GM21529 (cell line): ENCODE data around the gene IFI44L.

ENCODE experiments used
- ATAC-seq: cut with Tn5 transposase; IDR thresholded peaks from one replicate; pipeline ENCODE4 v1.9.1; 2021; ENCODE audit not compliant: unreplicated experiment

The IFI44L gene

GRCh38 chr1:78619803-78620579 is at the start of gene IFI44L:
Gene IFI44L, plus strand, starts transcription at chr1:78620448. Its CDS starts 7,468 bp downstream, at chr1:78627916.
- ATAC-seq, result peak; percentile 49

DNA sequence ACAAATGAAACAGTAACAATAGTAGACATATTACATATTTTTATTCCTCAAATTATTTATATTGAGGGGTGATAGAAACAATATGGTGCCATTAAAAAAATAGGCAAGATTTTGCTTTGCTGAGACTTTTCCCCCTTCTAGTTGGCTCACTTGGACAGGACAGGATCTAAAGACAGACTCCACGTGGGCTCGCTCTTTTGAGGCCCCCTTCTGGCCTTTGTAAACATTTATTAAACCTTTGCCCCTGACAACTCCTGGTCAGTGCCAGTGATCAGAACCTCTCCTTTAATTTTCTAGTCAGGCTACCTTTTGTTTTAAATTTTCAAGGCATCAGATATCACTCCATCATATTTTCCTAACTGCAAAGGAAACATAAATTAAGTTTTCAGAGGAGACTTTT is 49.7 kb upstream of the IFI44L start:
- ATAC-seq, result no peak

GRCh38 chr1:78577257-78578100 is 42.8 kb upstream of the IFI44L start:
- no peak for ATAC-seq

- no peak for ATAC-seq
Observed at GRCh38 chr1:78586572-78586971, 33.7 kb upstream of the IFI44L start.

GRCh38 chr1:78587211-78587610 is 33.0 kb upstream of the IFI44L start:
- no peak for ATAC-seq

DNA sequence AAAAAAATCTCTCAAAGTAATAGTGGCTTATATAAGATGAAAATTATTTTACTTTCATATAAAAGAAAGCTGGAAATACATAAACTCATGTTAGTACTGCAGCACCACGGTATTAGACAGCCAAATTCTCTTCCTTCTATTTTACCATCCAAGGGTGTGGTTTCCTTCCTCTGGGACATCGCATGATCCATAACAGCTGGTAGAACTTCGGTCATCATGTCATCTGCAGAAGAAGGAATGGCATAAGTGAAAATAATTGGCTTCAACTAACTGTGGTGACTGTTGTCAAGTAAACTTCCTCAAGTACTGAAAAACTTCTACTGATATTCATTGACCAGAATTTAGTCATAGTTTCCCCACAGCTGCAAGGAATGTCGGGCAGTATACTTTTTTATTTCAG is 28.3 kb upstream of the IFI44L start:
- no peak for ATAC-seq

DNA sequence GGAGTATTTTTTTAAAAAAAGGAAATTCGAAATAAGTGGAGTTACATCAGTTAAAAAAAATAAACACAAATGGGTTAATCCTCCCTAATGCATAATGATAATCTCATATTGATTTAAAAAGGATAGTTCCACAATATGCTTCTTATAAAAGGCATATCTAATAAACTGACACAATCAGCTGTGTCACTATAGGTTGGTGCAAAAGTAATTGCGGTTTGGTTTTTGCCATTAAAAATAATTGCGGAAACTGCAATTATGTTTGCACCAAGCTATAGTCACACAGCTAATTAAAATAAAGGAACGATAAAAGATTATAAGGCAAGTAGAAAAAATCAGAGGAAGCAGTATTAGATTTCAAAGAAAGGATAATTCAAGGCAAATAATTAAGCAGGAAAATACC is 21.0 kb upstream of the IFI44L start:
- ATAC-seq, result no peak

DNA sequence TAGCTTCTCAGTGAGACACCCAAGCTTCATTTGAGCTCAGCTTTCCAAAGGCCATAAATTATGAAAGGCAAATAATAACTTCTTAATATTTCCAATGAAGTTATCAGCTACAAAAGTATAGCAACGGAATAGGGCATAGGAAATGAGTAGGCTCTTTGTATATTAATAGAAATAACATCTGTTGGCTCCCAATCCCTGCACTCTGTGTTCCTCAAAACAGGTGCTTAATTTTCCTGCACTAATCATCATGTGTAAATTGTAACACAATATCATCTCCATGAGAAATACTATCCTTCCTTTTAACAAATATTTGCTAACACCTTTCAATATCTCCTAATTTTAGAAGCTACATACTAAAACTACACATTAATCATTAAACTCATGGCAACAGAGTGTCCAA is 19.2 kb upstream of the IFI44L start:
- no peak for ATAC-seq

- no peak for ATAC-seq
Observed at GRCh38 chr1:78603206-78603605, 17.0 kb upstream of the IFI44L start.

GRCh38 chr1:78604643-78605042 is 15.6 kb upstream of the IFI44L start:
- no peak for ATAC-seq

DNA sequence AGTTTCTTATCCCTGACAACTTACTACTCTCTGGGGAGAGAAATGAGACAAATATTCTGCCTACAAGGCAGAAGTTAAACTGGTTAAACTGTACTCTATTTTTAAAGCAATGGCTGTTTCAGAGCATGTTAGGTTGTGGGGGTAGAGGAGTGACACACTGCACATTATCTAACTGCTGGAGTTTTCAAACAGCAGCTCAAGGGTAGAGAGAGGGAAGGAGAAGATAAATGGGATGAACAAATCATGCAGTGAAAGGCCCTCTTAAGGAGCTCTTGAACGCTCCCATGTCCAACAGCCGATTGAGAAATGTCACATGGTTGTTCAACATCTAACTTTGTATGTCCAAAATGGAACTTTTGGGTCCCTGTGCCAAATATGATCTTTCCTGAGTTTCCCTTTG is 14.0 kb upstream of the IFI44L start:
- no peak for ATAC-seq

DNA sequence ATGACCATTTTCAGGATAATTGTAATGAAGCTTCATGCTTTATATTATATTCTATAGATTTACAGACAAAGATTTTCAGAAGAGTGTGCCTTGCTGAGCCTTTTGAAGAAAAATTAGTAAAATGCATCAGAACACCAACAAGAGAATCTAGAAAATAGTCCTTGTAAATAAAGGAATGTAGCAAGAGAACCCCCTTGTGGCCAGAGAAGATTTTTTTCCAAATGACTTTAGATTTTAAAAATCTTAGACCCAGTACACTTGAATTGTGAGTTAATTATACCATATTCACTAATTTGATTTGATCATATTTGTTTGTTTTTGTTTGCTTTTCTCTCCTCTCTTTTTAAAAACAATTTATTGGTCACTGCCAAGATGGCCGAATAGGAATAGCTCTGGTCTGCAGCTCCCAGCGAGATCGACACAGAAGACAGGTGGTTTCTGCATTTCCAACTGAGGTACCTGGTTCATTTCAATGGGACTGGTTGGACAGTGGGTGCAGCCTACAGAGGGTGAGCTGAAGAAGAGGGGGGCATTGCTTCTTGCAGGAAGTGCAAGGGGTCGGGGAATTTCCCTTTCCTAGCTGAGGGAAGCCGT is 12.8 kb upstream of the IFI44L start:
- ATAC-seq, result no peak

- no peak for ATAC-seq
Observed at GRCh38 chr1:78607944-78608343, 12.3 kb upstream of the IFI44L start.

DNA sequence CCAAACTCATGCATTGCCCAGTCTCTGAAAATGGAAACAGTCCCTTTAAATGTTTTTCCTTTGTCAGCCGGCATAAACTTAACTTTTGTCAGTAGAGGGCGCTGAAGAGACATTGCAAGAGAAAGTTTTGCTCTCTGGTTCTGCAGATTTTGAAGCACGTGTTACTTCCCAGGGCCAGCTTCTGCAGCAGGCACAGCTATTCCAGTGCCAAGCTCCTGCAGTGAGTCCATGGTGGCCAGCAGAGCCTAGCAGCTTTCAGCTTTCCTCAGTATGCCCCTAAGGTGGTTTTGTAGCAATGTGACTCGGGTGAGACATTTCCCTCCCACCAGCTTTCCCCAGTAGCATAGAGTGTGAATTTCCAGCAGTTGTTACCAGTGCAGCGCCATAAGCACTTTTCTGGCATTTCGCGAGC is 2.6 kb upstream of the IFI44L start:
- peak; percentile 46 for ATAC-seq

DNA sequence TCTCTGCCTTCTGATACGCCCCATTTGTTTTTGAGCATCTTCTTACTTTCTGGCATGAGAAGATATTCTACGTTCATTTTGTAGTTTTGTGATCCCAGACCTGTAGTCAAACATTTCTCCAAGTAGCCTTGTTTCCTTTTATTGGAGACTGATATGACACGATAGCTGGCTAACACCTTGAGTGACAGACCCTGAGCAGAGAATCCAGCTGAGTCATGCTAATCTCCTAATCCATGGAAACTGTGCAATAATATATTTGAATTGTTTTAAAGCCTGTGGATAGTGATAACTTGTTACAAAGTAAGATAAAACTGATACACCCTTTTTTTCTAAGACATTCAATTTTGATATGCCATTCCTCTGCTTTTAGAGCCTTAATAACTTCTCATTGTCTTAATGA is 1.2 kb upstream of the IFI44L start:
- ATAC-seq, result no peak

GRCh38 chr1:78619446-78619802 is 824 bp upstream of the IFI44L start:
- ATAC-seq, result peak; percentile 7

DNA sequence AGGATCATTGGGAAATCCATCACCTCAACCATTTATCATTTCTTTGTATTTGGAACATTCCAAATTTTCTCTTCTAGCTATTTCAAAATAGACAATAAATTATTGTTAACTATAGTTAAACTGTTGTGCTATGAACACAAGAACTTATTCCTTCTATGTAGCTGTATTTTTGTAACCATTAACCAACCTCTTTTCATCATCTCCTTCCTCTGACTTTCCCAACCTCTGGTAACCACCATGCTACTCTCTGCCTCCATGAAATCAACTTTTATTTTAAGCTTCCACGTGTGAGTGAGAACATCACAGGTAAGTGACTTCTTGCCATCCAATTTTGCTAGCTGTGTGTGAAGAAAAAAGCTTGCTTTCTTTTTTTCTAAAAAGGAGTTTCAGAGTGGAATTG is 418 bp downstream of the IFI44L start:
- peak; percentile 20 for ATAC-seq

DNA sequence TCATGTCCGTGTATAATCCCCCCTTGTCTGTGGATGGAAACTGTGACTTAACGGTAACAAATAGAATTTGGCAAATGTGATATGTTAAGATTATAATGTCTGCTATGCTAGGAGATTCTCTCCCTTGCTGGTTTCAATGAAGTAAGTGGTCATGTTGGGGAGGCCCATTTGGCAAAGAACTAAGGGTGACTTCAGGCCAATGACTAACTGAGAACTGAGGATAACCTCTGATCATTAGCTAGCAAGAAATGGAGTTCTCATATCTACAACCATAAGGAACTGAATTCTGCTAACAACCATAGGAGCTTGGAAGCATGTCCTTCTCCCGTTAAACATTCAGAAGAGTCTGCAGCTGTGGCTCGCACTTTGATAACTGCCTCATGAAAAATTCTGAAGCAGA is 2.3 kb downstream of the IFI44L start:
- ATAC-seq, result no peak

DNA sequence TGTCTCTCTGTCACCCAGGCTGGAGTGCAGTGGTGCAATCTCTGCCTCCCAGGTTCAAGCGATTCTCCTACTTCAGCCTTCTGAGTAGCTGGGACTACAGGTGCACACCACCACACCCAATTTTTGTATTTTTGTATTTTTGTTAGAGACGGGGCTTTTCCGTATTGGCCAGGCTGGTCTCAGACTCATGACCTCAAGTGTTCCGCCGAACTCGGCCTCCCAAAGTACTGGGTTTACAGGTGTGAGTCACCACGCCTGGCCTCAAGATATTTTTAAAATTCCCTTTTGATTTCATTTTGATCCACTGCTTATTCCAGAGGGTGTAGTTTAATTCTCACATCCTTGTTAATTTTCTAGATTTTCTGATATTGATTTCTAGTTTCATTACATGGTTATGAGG is 3.8 kb downstream of the IFI44L start:
- no peak for ATAC-seq

- no peak for ATAC-seq
Observed at GRCh38 chr1:78627321-78627720, 7.1 kb downstream of the IFI44L start.

DNA sequence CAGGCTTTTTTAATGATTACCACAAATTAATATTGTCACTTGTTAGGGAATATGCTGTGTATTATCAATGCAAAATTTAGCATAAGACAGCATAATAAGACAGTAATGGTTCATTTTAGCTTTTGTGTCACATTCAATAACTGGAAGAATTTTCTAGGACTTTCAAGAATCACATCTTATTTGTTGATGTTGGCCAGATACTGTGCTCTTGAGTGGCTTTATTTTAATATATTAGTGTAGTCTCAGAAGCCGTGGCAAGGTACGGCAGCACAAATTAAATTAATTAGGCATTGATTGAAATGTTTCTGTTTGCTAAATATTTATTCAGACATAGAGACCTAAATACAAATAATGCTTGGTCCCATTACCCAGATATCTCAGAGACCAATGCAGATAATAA is 10.4 kb downstream of the IFI44L start:
- ATAC-seq, result no peak

- ATAC-seq, result no peak
Observed at GRCh38 chr1:78633209-78633608, 13.0 kb downstream of the IFI44L start.
